ENCODE measurements around the gene FUT3.

FUT3 gene

DNA sequence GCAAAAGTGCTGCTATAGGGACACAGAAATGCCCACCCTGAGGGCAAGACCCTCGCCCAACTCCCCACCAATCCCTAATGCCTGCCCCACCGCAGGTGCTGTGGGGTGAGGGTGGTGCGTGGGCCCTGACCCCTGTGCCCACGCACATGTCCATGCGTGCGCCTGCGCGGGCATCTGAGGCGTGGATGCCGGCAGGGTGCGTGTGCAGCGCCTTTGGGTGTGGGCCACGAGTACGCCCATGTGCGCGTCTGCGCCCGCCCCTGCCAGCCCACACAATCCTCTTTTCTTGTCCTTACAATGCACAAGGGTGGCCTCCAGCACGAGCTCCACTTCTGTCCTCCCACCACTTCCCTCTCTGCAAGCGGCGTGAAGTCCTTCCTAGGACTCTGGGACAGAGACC lies 26.1 kb downstream of the FUT3 start:
- DNase-seq (ENCODE audit: low read depth in 2 of 2, low spot score in 1 of 2): no peak

DNA sequence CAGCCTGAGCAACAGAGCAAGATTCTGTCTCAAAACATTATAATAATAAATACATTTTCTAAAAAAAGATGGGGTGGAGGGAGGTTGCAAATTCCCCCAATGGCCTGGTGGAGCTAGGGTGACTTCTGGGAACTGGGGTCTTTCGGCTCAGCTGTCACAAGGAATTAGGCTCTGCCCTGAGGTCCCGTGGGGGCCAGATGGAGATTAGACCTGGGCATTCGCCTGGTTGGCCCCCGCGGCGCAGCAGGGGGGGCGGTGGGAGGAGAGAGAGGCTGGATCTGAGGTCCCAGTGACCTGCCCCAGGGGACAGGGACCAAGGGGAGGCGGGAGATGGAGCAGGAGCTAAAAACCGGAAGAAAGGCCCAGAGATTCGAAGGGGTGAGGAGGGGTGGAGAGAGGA lies 26.5 kb downstream of the FUT3 start:
- no peak for DNase-seq (ENCODE audit: low read depth in 2 of 2, low spot score in 1 of 2)

DNA sequence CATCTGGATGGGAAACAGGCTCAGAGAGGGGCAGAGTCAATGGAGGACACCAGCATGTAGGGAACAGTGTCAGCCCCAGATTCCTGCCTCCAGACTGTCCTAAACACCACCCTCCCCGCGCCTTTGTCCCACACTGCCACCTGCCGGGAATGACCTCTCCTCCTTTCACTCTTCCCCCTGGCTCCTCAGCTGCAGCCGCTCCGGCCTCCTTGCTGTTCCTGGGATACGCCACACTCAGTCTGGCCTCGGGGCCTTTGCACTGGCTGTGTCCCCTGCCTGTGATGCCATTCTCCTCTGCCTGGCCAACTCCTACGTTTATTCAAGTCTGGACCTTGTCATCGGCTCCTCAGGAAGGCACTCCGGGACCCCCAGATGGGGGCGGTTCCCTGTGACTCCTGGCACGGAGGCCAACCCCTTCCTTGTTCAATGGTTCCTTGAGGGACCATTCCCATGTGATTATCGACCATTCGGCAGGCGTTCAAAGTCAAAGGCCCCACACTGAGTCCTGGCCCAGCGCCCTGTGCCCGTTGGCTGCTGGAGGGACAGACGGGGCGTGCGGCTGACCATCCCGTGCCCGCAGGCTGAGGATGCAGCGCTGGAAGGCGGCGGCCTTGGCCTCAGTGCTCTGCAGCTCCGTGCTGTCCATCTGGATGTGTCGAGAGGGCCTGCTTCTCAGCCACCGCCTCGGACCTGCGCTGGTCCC lies 27.5 kb downstream of the FUT3 start:
- DNase-seq (ENCODE audit: low read depth in 2 of 2, low spot score in 1 of 2): no peak

DNA sequence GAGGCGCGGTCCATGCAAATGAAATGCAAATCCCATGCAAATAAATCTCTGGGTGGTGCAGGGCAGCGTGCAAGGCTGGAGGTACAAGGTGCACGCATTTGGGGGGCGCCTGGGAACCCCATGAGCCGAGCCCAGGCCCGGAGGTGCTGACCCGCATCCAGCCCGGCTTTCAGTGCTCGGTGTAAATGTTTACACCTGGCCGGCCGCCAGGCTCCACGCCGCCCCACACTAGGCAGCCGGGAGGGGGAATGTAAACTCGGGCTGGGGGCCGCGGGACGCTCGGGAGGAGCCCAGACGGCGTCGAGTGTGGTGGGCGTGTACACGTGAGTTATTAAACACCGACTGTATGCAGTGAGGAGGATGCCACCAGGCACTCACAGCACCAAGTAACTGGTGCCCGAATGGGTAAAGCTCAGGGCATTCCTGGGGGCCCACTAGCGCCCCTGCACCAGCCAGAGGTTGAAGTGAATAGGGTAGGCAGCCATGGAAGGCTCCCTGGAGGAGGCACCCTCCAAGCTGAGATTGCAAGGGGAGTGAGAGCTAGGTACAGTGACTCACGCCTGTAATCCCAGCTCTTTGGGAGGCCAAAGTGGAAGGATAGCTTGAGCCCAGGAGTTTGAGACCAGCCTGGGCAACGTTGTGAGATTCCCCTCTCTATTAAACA lies 28.9 kb downstream of the FUT3 start:
- DNase-seq (ENCODE audit: low read depth in 2 of 2, low spot score in 1 of 2): no peak

DNA sequence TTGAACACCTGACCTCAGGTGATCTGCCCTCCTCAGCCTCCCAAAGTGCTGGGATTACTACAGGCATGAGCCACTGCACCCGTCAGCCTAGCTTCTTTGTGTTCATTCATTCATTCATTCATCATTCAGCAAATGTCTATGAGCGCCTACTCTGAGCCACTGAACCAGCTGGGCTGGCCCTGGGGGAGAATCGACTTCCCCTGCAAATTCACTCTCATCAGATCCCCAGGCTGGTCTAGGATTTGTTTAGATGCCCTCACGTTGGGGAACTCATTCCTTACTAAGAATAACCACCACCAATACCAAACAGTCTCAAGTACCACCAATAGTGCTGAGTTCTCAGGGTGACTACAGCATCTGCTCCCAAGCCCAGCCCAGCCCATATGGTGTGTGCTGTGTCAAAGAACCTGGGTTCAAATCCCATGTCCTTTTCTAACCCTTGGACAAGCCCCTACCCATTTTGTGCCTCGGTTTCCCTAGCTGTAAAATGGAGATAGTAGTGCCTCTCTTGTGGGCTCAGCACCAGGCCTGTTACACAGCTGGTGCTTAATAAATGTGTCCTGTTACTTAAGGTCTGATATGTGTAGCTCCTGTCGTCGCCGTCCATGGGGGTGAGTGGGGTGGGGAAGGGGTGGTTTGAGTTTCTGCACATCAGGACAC lies 29.6 kb downstream of the FUT3 start:
- DNase-seq (ENCODE audit: low read depth in 2 of 2, low spot score in 1 of 2): no peak

DNA sequence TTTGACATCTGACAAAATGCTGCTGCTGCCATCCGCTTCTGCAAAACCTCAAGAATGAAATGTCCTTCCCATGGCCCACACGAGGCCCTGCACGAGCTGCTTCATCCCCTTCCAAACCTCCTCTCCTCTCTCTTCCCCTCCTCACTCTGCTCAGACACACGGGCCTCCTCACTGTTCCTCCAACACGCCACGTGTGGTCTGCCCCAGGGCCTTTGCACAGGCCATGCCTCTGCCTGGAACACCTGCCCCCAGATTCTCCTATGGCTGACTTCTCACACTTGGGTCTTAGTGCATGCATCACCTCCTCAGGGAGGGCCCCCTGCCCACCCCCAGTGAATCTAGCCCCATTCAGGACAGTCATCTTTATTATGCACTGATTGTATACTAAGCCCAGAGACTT lies 30.5 kb downstream of the FUT3 start:
- no peak for DNase-seq (ENCODE audit: low read depth in 2 of 2, low spot score in 1 of 2)

DNA sequence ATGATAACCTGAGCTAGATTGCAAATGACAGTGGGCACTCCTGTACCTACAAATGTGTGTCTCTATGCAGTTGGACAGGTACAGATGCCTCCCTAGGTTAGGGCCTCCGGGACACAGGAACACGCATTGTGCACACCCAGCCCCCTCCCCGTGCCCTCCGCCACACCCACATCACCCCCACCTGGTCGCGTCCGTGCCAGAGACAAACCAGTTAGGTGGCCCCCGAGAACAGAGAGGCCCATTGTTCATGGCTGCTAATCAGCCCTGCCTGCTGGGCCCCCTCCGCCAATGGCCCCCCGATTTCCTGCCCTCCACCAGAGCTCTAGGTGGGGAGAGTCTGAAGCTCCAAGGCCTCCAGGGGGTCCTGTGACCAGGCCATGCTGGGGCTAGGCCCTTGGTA lies 32.7 kb downstream of the FUT3 start:
- DNase-seq (ENCODE audit: low read depth in 2 of 2, low spot score in 1 of 2): no peak

DNA sequence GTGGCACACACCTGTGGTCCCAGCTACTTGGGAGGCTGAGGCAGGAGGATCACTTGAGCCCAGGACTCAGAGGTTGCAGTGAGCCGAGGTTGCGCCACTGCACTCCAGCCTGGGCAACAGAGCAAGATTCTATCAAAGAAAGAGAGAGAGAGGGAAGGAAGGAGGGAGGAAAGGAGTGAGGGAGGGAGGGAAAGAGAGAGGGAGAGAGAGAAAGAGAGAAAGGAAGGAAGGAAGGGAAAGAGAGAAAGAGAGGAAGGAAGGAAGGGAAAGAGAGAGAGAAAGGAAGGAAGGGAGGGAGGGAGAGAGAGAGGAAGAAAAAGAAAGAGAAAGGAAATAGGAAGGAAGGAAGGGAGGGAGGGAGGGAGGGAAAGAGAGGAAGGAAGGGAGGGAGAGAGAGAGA lies 34.0 kb downstream of the FUT3 start:
- no peak for DNase-seq (ENCODE audit: low read depth in 2 of 2, low spot score in 1 of 2)

DNA sequence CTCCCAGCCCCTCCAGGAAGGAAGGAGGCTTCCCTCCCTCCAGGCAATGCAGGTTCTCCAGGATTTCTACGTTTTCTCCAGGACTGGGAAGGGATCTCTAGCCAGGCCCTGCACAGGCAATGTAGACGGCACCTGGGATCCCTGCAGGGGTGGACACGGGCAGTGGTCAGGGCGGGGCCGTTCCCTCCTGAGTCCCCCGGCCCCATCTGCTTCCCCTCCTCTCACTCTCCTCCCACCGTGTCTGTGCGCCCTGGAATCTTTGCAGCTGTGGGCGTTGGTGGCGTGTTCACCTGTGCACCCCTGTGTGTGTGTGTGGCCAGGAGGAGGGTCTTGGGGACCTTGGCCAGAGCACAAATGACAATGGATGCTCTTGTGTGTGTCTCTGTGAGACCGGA lies 36.4 kb downstream of the FUT3 start:
- DNase-seq (ENCODE audit: low read depth in 2 of 2, low spot score in 1 of 2): no peak

DNA sequence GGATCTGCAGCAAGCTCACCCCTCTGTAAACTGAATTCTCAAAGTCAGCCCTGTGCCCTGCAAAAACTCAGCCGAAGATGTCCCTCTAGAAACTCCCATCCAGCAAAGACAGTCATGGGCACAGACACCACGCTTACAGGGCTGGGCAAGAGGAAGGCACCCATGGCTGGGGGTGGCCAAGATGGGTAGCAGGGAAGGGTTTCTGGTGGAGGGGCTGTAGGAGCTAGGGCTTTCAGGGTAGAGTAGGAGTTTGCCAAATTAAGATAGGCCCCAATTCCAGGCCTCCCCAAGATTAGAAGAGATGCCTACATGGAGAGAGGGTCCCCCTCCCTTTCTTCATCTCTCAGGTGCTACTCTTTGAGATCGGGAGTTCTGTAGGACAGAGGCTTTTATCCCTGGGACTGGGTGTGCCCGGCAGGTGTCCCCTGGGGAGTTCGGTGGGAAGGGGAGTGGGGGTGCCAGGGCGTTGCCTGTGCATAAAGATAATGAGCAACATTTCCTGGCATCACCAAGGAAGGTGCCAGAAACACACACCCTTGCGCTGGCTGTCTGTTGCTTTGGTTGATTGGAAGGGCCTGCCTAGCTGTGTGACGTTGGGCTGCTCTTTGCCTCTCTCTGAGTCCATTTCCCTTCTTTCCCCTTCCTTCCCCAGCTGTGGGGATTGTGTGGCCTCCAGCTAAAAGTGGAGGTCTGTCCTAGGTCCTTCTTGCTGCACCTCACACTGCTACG lies 37.0 kb downstream of the FUT3 start:
- DNase-seq (ENCODE audit: low read depth in 2 of 2, low spot score in 1 of 2): no peak

DNA sequence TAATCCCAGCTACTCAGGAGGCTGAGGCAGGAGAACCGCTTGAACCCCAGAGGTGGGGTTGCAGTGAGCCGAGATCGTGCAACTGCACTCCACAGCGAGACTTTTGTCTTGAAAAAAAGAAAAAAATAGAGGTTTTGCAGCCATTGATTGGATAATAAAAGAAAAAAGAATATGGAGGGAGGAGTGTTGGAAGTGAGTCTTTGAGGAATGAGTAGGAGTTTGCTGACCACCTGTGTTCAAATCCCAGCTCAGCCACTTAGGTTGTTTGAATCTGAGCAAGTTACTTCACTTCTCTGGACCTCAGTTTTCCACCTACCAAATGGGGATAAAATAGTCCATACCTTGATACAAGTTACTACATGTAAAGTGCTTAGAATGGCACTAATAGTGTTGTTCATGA lies 40.1 kb downstream of the FUT3 start:
- no peak for DNase-seq (ENCODE audit: low read depth in 2 of 2, low spot score in 1 of 2)

DNA sequence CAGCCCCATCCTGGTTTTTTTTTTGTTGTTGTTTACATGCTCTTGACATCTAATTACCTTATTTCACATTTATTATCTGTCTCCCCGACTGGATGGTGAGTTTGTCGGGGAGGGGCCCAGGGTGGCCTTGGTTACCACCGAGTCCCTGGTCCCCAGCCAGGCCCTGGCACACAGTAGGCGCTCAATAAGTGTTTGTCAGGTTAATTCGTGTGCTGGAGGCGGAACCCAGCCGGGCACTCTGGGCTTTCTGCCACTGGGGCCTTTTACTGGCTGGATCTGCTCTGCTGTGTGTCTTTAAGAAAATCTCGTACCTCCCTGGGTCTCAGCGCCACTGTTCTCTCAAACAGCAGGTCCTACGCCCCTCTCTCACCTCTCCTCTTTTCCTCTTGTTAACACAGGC lies 41.8 kb downstream of the FUT3 start:
- DNase-seq (ENCODE audit: low read depth in 2 of 2, low spot score in 1 of 2): no peak

DNA sequence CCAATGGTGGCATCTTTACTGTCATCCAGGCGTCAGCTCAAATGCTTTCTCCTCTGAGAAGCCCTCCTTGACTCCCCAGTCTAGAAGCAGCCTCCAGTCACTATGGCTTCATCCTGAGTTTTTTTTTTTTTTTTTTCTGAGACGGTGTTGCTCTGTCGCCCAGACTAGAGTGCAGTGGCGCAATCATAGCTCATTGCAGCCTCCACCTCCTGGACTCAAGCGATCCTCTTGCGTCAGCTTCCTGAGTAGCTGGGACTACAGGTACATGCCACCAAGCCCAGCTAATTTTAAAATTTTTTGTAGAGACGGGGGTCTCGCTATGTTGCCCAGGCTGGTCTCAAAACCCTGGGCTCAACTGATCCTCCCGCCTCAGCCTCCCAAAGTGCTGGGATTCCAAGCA lies 42.2 kb downstream of the FUT3 start:
- DNase-seq (ENCODE audit: low read depth in 2 of 2, low spot score in 1 of 2): no peak

DNA sequence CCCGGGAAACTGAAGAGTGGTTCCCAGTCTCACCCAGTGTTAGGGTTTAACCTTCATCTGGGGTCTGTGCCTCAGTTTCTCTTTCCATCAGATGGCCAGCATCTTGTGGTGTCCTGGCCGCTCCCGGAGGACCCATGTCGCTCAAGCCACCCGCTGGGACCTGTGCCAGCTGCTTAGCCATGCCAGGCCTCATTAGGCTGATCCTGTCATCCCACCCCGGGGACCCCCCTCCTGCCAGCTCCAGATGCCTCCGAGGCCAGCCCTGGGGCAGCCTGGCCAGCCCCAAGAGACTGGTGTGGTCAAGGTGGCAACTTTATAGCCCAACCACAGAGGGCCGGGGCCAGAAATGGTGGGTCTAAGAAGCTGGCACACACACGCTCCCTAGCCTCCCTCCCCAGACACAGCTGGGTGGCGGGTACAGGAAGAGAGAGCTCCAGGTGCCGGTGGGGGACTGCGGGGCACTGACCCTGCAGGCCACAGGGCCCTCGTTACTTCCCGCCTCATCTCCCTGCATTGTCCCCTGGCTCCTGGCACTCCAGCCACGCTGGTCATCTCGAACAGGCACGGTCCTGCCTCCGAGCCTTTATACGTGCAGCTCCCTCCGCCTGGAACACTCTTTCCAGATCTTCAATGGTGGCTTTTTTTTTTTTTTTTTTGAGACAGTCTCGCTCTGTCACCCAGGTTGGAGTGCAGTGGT lies 43.0 kb downstream of the FUT3 start:
- no peak for DNase-seq (ENCODE audit: low read depth in 2 of 2, low spot score in 1 of 2)

DNA sequence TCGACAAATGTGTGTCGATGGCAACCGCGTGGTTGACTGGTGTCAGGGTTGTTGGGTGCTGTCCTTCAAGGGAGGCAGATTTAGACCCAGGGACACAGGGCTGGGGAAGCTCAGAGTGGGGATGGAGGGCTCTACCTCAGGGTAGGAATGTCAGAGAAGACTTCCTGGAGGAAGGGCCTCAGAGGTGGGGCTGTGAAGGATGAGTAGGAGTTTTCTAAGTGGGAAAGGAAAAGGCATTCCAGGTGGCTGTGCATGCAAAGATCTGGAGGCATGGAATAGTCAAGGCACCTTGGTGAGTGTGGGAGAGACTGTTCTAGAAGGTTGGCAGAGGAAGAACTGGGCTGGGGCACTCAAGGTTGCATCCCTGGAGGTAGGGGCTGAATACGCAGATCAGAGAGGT lies 44.3 kb downstream of the FUT3 start:
- DNase-seq (ENCODE audit: low read depth in 2 of 2, low spot score in 1 of 2): no peak

DNA sequence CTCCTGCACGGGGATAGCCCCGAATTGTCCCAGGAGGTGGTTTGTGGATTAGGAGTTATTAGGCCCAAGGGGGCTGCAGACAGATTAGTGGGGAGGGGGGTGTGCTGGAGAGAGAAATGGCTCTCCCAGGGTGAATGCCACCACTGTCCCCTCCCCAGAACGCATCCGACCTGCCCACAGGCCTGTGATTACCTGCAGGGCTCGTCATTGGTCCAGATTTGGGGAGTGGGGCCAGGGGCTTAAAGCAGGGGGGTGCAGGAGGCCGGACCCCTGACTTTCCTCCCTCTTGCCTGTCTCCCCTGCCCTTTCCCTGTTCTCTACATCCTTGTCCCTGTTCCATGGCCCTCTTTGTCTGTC lies 45.1 kb downstream of the FUT3 start:
- no peak for DNase-seq (ENCODE audit: low read depth in 2 of 2, low spot score in 1 of 2)

DNA sequence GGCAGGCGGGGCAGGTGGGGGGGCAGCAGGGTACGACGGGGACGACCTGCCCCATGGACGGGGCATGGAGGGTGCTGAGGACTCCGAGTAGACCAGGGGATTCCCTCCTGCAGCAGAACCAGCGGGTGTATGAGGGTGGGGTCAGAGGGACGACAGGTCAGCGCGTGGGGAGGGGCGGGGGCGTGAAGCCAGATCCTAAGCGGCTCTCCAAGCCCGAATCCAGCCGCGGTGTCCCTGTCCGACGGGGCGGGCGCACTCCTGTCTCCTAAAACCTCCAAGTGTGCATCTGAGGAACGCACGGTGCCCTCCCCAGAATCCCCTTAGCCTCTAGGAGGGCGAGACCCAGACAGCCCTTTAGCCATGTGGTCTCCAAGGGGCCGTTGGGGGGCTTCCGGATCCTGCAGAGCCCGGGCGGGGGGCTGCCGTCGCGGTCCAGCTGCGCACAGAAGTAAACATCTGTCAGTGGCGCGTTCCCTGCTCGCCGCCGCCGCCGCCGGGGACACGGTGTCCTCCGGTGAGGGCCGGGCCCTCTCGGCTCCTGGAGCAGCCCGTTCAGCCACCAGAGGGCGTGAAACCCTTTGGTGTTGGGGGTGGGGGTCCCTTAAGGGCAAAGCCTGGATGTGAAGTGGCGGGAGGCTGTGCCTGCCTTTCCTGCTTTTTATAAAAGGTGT lies 45.7 kb downstream of the FUT3 start:
- peak in 1 of 2 donors; percentile 36 for DNase-seq (ENCODE audit: low read depth in 2 of 2, low spot score in 1 of 2)

DNA sequence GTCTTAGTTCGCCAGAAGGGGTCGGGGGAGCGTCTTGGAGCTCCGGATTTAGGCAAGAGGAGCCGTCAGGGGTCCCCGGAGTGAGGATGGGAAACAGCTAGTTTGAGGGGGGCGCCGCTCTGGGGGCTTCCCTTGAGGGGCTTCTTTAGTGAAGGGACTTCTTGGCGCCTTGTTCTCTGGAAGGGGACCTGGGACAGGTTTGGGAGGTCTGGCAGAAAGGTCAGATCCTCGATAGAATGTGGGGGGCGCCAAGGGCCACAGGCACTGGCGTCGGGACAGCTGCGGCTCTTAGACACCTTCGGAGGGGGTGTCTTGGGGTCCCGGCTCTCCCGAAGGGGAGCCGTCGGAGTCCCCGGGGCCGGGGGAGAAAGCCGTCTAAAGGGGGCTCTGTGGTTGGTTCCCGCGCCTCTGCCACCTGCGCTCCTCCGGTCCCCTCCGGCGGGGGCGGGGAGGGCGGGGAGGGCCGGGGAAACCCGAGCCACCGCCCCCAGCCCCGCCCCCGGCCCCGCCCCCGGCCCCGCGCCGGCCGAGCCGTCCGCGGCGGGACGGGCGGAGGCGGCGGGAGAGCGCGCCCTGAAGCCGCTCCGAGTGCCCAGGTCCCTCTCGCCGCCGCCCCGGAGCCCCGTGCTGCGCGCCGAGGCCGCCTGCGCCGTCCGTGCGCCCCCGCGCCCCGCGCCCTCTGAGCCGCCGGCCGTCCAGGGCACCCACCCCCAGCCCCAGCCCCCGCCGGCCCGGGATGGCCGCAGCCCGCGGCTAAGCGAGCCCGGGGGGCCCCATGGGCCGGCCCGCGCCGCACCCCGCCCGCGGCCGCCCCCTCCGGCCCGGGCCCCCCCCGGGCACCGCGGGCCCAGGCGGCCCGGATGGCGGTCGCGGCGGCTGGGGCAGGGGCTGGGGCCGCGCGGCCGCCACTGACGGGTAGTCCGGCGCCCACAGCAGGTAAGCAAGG lies 46.5 kb downstream of the FUT3 start, which contains the start of gene NRTN:
Gene NRTN (plus strand): TSS at position 552 of the 946 bp plus-strand sequence. CDS start 19,099 bp downstream, outside the sequence.
- DNase-seq (ENCODE audit: low read depth in 2 of 2, low spot score in 1 of 2): no peak

DNA sequence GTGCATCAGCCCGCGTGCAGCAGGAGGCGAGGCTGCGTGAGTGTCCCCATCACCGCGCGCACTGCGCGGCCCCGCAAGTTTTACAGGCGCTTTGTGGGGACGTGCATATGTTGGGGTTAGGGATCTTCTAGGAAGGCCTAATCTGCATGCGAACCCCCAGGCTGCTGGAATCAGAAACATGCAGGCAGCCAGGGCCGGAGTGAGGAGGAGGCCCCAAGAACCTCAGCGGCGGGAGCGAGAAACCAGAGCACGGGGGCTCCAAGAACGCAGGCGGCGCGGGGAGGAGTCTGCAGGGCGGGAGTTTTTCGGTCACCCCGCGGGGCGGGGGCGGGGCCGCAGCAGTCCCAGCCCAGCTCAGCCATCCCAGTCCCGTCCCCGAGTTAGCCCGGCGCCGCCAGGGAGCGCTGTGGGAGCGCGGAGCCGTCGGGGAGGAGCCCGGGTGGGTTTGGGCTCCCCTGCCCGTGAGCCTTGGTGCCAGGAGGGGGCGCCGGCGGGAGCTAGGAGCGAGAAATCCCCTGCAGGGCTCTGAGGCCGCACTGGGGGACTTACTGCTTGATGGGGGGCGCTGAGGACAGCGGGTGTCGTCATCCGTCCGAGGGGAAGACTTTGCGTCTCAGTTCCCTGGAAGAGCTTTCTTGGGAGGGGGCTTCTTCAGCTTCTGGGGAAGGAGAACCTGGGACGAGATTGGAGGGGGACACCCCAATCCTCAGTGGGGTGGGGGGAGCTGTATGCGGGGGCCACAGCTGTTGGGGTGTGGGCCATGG lies 47.3 kb downstream of the FUT3 start:
- peak; percentile 73 to 80 for DNase-seq (ENCODE audit: low read depth in 2 of 2, low spot score in 1 of 2)
